Measurements from ENCODE around the gene MMP24.

MMP24 gene

DNA sequence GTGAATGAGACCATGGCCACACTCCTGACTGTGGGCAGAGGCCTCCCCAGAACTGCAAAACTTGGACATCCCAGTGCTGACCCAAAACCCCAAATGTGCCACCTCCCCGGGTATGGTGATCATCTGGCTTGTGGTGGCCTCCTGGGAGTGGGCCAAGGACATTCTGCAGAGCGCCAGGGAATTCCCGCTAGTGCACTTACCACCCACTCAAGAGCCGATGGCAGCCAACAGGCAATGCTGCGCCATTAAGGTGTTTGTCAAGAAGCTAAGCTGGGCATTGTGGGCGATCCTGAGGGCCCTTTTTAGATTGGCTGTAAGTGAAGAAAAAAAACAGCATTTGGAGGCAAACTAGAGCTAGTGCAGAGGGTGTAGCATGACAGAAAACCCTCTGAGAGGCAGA, 9.4 kb downstream of the MMP24 start:
- 0 out of 2 replicates have a peak, but pooled peaks cover 3% of the 10 kb centered on the region for H3K27me3 ChIP-seq (ENCODE audit: insufficient read depth, low read length)
- H4K20me1 ChIP-seq (ENCODE audit: insufficient read depth, low read length): no peaks in the 10 kb centered on the region
- H3K36me3 ChIP-seq (ENCODE audit: insufficient read depth, low read length): no peaks in the 10 kb centered on the region
- H3K4me1 ChIP-seq (ENCODE audit: insufficient read depth, low read length, severe bottlenecking): no peaks in the 10 kb centered on the region
- H3K4me2 ChIP-seq (ENCODE audit: low read length): no peak overlapping the region
- no peak overlapping the region for H2AFZ ChIP-seq (ENCODE audit: low read length)
- no peaks in the 10 kb centered on the region for H3K9me3 ChIP-seq (ENCODE audit: low read length)
- H3K79me2 ChIP-seq (ENCODE audit: insufficient read depth, low read length): no peaks in the 10 kb centered on the region
- no peak overlapping the region for H3K4me3 ChIP-seq (ENCODE audit: low read depth, low read length, poor library complexity, severe bottlenecking)
- H3F3A ChIP-seq (ENCODE audit: insufficient read depth, low read length): no peaks in the 10 kb centered on the region
- H3K9me2 ChIP-seq (ENCODE audit: low read depth, low read length): no peaks in the 10 kb centered on the region
- no peak for TF ChIP-seq EZH2 (IDR thresholded peaks at IDR 0.05; ENCODE audit: borderline replicate concordance, low read length)
- TF ChIP-seq, protein P1, sequence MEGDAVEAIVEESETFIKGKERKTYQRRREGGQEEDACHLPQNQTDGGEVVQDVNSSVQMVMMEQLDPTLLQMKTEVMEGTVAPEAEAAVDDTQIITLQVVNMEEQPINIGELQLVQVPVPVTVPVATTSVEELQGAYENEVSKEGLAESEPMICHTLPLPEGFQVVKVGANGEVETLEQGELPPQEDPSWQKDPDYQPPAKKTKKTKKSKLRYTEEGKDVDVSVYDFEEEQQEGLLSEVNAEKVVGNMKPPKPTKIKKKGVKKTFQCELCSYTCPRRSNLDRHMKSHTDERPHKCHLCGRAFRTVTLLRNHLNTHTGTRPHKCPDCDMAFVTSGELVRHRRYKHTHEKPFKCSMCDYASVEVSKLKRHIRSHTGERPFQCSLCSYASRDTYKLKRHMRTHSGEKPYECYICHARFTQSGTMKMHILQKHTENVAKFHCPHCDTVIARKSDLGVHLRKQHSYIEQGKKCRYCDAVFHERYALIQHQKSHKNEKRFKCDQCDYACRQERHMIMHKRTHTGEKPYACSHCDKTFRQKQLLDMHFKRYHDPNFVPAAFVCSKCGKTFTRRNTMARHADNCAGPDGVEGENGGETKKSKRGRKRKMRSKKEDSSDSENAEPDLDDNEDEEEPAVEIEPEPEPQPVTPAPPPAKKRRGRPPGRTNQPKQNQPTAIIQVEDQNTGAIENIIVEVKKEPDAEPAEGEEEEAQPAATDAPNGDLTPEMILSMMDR (IDR thresholded peaks at IDR 0.05; ENCODE audit: low read length): no peak
- no peak overlapping the region for H3K9ac ChIP-seq (ENCODE audit: low read length)
- H3K27ac ChIP-seq (ENCODE audit: low read depth, low read length, poor library complexity, severe bottlenecking): no peak overlapping the region

DNA sequence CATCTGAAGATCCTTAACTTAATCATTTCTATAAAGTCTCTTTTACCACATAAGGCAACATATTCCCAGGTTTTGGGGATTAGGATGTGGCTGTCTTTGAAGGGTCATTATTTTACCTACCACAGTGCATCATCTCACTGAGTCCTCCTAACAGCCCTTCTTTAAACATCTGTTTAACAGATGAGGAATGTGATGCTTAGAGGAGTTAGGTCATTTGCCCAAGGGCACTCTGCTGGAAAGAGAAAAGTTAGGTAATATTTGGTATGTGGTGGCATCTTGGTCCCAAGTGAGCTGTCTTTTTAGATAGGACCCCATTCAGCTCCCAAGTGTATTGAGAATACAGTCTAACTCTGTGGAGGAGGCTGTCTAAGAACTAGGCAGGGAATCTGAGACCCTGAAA, 11.0 kb downstream of the MMP24 start:
- Histone ChIP-seq H3K9me3 (ENCODE audit: low read length) (no peaks in the 10 kb centered on the region), H2AFZ (ENCODE audit: low read length) (no peak overlapping the region), H3K36me3 (ENCODE audit: insufficient read depth, low read length) (no peaks in the 10 kb centered on the region), H3K27me3 (ENCODE audit: insufficient read depth, low read length) (0 out of 2 replicates have a peak, but pooled peaks cover 3% of the 10 kb centered on the region), H3K4me3 (ENCODE audit: low read depth, low read length, poor library complexity, severe bottlenecking) (no peak overlapping the region), H3K4me2 (ENCODE audit: low read length) (no peak overlapping the region), H3F3A (ENCODE audit: insufficient read depth, low read length) (no peaks in the 10 kb centered on the region), H3K9me2 (ENCODE audit: low read depth, low read length) (no peaks in the 10 kb centered on the region), H4K20me1 (ENCODE audit: insufficient read depth, low read length) (no peaks in the 10 kb centered on the region), H3K27ac (ENCODE audit: low read depth, low read length, poor library complexity, severe bottlenecking) (no peak overlapping the region), H3K4me1 (ENCODE audit: insufficient read depth, low read length, severe bottlenecking) (no peaks in the 10 kb centered on the region), H3K9ac (ENCODE audit: low read length) (no peak overlapping the region), H3K79me2 (ENCODE audit: insufficient read depth, low read length) (no peaks in the 10 kb centered on the region)
- TF ChIP-seq EZH2 (IDR thresholded peaks at IDR 0.05; ENCODE audit: borderline replicate concordance, low read length): no peak
- TF ChIP-seq, protein P1 (IDR thresholded peaks at IDR 0.05; ENCODE audit: low read length): no peak

DNA sequence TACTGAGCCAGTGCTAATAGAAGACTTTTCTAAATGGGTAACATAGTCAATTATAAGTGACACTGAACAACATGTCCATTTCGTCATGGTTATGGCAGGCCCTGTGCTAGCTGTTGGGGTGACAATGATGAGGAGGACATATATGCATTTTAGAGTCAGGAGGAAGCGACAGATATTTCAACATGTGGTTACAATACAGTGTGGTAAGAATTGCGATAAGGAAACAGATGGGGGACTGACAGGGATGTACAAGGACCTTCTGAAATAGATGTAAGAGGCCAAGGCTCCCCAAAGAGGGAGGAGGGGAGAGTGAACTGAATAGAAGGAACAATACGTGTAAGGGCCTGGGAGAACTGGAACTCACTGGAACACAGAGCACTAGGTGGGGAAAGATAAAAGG, 11.7 kb downstream of the MMP24 start:
- Histone ChIP-seq H3K4me3 (ENCODE audit: low read depth, low read length, poor library complexity, severe bottlenecking) (no peak overlapping the region), H3F3A (ENCODE audit: insufficient read depth, low read length) (no peaks in the 10 kb centered on the region), H3K9me3 (ENCODE audit: low read length) (no peaks in the 10 kb centered on the region), H3K27me3 (ENCODE audit: insufficient read depth, low read length) (0 out of 2 replicates have a peak, but pooled peaks cover 3% of the 10 kb centered on the region), H3K9me2 (ENCODE audit: low read depth, low read length) (no peaks in the 10 kb centered on the region), H3K79me2 (ENCODE audit: insufficient read depth, low read length) (no peaks in the 10 kb centered on the region), H3K36me3 (ENCODE audit: insufficient read depth, low read length) (no peaks in the 10 kb centered on the region), H4K20me1 (ENCODE audit: insufficient read depth, low read length) (no peaks in the 10 kb centered on the region), H3K4me2 (ENCODE audit: low read length) (no peak overlapping the region), H3K27ac (ENCODE audit: low read depth, low read length, poor library complexity, severe bottlenecking) (no peak overlapping the region), H2AFZ (ENCODE audit: low read length) (no peak overlapping the region), H3K4me1 (ENCODE audit: insufficient read depth, low read length, severe bottlenecking) (no peaks in the 10 kb centered on the region), H3K9ac (ENCODE audit: low read length) (no peak overlapping the region)
- no peak for TF ChIP-seq EZH2 (IDR thresholded peaks at IDR 0.05; ENCODE audit: borderline replicate concordance, low read length)
- TF ChIP-seq, protein P1 (IDR thresholded peaks at IDR 0.05; ENCODE audit: low read length): no peak

All from OCI-LY1 (cell line).